ENCODE data around the gene ANO6.
"Not testable (repeated sequence)": the region's sequence is repeated elsewhere in the genome, so short reads cannot be mapped to it uniquely, and the experiment has no call there.

ANO6 gene

DNA sequence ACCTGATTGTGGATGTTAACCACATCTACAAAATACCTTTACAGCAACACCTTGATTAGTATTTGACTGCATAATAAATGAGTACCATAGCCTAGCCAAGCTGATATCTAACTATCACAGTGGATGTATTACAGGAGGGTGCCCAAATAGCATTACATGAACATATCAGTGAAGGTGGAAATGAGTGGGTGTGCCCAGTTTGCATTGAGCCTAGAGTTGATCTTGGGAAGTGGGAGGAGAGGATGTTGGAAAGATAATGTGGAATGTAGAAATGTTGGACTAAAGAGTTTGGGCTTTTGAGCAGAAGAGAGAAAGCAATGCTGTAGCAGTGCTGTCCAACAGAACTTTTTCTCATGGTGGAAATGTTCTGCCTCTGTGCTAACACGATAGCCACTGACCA lies 98.9 kb downstream of the ANO6 start:
- no peak for DNase-seq

DNA sequence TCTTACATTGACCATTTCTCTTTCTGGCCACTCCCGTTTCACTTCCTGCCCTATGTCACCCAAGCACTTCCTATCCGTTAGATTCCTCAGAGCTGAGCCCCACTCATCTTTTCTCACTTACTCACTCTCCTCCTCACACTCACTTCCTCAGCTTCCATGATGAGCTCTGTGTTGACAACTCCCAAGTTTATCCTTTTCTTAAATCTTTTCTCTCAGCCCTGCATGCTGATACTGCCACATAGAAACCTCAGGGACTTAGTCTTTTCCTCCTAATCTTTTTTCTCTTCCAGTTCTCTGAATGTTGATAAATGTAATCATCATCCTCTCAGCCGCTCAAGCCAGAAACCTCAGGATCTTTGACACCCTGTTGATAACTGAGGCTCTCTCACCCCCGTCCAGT lies 99.6 kb downstream of the ANO6 start:
- DNase-seq = no peak

DNA sequence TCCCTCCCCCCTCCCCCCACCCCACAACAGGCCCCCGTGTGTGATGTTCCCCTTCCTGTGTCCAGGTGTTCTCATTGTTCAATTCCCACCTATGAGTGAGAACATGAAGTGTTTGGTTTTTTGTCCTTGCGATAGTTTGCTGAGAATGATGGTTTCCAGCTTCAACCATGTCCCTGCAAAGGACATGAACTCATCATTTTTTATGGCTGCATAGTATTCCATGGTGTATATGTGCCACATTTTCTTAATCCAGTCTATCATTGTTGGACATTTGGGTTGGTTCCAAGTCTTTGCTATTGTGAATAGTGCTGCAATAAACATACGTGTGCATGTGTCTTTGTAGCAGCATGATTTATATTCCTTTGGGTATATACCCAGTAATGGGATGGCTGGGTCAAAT lies 101.4 kb downstream of the ANO6 start:
- not testable (repeated sequence) for DNase-seq

DNA sequence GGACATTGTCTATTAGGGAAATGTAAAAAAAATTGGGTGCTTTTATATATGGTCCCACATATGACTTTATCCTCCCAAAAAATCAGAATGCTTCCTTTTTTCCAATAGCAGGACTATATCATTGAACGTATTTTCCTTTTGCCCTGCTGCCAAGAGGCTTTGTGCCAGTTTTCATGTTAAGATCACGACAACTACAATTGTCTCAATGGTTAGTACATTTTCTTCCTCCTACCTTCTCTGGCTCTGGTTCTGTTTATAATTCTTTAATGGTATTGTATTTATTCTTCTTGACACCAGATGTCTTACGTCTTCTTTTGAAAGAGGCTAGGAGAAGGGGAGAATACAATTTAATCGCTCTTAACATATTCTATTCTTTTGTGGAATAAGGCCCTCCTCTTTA lies 106.9 kb downstream of the ANO6 start:
- no peak for DNase-seq

- DNase-seq = no peak
These were observed 108.5 kb downstream of the ANO6 start for GRCh38 chr12:45324391-45324790.

DNA sequence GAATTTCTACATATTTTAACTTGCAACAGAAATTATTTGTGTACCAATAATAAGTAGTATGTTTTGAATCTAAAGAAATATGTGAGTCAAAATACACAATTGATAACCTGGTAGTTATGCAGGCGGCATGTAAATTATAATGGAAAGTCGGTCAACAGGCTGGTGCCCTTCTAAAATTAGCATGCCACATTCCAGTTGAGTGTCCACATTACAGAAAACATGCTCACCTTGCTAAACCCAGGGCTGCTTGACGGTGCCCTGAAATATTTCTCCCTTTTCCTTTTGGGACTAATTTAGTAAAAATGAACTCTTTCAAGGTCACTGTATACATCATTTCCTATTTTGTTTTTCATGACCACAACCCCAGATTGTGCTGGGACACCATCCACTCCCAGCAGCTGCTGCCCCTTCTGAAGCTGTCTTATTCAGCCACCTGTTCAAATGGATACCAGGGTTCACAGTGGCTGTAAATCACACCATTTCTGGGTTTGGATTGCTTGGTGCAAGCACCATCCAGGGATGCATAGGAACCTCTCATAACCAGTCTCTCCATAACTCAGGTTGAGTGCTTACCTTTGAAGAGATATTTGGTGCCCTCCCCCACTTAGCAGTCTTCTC lies 110.6 kb downstream of the ANO6 start:
- DNase-seq = no peak

DNA sequence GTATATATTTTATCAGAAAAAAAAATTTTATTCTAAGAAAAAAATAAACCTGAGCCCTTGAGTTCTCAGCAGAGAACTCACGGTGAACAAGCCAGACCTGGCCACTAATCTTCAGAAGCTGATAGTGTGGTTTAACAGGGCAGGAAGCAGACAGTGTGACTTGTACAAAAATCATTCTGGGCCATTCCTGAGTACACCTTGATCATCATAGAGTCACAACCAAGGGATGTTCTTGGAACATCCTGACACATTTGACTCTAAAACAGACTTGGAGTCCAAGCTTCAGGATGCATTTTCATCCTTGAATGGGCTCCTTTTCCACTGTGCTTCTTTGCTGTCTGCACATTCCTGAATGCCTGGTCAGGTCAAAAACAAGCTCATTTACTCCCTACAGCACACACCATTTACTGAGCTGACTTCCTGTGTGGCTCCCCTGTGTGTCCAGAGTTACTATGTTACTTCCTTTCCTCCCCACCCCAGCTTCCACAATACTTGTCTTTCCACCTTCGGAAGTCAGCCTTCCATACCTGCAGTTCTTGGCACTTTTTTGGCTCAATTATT lies 112.0 kb downstream of the ANO6 start:
- no peak for DNase-seq

- no peak for DNase-seq
These were observed 113.3 kb downstream of the ANO6 start for GRCh38 chr12:45329238-45329637.

- no peak for DNase-seq
These were observed 113.8 kb downstream of the ANO6 start for GRCh38 chr12:45329702-45330101.

- DNase-seq = no peak
These were observed 115.7 kb downstream of the ANO6 start for GRCh38 chr12:45331552-45331951.

DNA sequence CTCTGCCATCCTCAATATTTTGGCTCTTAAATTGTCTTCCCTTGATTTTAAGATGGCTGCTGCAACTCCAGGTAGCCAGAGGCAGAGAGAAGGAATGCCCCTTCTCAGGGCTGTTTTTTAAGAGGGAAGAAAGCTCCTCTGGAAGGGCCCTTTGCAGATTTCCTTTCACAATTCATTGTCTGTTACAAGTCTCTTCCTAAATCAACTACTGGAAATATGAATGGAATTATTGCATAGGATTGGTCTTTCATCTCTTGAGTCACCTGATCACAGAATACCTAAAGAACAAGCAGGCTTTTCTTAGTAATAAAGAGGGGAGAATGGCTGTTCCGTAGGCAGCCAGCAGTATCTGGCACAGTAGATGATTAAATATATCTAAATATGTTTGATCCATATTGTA lies 118.5 kb downstream of the ANO6 start:
- DNase-seq = no peak

DNA sequence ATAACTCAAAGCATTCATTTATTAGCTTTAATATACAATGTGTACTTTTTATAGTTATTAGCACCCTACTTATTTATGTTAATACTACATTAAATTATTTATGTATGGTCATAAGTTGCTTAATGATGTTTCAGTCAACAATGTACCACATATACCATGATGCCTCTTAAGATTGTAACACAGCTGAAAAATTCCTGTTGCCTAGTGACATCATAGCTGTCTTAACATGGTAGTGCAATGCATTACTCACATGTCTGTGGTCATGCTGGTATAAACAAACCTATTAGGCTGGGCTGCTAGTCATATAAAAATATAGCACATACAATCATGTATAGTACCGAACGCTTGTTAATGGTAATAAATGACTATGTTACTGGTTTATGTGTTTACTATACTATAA lies 120.4 kb downstream of the ANO6 start:
- no peak for DNase-seq

DNA sequence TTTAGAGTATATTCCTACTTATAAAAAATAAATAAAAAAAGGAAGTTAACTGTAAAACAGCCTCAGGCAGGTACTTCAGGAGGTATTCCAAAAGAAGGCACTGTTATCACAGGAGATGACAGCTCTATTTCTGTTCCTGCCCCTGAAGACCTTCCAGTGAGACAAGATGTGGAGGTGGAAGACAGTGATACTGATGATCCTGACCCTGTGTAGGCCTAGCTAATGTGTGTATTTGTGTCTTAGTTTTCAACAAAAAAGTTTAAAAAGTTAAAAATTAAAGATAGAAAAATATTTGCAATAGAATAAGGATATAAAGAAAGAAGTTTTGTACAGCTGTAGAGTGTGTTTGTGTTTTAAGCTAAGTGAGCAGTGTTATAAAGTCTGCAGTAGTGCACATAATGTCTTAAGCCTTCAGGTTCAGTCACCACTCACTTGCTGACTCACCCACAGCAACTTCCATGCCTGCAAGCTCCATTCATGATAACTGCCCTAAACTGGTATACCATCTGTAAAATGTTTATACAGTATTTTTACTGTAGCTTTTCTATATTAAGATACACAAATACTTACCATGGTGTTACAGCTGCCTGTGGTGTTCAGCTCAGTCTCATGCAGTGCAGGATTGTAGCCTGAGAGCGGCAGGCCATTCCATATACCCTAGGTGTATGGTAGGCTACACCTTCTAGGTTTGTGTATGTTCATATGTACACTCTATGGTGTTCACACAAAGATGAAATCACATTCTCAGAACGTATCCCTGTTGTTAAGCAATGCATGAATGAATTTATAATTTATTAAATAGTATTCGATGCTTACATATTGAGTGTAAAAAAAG lies 121.1 kb downstream of the ANO6 start:
- no peak for DNase-seq

GRCh38 chr12:45337835-45338234 lies 121.9 kb downstream of the ANO6 start:
- no peak for DNase-seq

DNA sequence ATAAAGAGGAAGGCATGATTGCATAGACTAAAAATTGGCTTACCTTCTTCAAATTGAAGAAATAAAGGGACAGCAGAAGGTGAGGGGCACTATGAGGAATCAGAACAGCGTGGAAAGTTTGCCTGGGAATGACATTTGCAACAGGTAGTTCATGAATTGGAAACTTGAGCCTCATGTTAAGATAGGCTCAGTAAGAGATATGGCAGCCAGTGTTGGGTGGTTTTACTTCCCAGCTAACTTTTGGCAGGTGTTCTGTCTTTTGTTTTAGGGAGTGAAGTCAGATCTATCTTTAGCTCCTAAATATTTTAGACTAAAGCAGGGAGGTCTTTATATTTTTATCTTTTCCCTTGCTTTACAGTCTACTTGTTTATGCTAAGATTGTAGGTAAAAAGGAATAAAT lies 122.4 kb downstream of the ANO6 start:
- DNase-seq = no peak

GRCh38 chr12:45339035-45339434 lies 123.1 kb downstream of the ANO6 start:
- DNase-seq = no peak

DNA sequence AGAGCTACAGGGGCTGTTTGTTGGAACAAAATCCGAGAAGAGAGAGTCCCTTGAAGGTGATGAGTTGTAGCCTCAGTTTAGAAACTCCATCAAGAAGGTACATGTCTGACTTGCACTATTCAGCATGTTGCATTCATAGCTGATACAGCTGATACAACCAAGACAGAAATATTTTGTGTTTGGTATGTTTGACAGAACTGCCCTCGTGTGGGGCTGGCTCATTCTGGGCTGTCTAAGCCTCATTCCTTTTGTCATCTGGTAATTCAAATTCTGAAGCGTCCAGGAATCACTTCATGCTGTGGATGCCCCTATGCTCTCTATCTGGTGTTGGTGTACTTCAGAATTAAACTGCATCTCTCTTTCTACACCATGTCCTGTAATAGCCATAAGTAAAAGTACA lies 126.3 kb downstream of the ANO6 start:
- no peak for DNase-seq

DNA sequence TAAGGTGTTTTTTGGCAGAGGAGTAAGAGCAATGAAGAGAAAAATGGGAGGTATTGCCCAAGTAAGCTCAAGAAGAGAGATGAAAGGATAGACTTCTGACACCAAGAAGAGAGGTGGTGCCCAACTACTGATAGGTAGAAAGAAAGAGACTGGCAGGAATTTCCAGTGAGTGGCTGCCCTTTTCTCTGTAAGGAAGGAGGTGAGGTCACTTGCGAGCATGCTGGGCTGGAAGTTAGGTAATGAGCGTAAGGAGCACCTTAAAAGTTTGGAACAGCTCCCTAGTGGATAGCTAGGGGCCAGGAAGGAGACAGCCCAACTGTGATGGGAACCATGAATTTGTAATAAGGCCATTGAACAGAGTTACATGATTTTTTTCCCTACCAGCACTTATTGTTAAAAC lies 127.0 kb downstream of the ANO6 start:
- no peak for DNase-seq

DNA sequence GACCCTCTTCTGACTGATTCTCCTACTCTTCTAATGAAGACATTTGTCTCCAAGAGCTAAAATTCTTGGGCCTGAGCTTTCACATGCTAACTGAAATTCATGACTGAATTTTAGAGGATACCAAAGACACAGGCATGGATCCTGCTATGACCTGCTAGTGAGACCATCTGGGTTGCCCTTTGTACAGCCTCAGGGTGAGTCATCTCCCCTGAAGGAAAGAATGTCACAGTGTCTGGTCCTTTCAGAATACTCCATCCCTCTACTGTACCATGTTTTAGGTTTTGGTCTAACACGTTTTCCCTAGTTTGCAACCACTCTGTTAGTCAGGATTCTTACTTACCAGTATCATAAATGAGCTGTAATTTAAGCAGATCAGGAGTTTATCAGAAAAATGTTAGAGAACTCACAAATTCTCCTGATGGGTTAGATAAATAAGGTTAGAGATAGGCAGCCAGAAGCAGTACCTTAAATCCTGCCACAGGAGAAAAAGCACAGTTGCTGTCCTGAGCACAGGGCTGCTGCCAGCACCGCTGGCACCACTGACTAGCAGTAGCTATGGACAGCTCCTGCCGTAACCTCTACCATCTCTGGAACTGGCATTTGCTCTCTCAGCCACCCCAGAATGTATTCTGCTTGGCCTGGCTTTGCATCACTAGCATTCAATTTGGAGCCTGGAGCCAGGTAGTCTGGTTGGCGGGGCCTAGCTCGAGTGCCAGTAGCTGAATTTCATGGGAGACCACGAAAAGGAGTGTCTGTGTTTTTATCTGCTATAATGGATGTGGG lies 127.6 kb downstream of the ANO6 start:
- DNase-seq = no peak

- DNase-seq = no peak
These were observed 132.4 kb downstream of the ANO6 start for GRCh38 chr12:45348311-45348710.

- no peak for DNase-seq
These were observed 133.1 kb downstream of the ANO6 start for GRCh38 chr12:45348986-45349385.

DNA sequence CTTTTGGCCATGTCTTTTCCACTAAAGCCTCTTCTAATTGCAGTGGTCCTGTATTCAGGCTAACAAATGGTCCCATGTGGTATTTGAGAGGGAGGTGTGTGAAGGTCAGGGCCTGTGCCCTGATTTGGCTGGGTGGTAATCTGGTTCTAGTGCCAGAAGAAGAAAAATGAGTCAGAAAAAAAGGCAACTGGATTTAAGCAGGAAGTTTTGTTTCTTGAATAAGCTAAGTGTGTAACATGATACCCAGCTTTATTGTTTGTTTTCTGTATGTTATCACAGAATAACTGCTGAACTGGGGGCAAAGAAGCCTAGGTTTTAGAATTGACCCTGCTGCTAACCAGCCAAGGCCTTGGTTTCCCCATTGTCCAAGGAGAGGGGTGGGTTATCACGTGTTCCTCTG lies 134.0 kb downstream of the ANO6 start:
- no peak for DNase-seq

- DNase-seq = no peak
These were observed 135.0 kb downstream of the ANO6 start for GRCh38 chr12:45350861-45351260.
